Head of caudate nucleus (tissue), 42 donors: ENCODE measurements around the gene ATP6V0E1.
A peak's percentile ranks its signal among the peaks of the same experiment; 100 is the strongest.

Source experiments
- DNase-seq, 42 donors: peaks; one replicate each; pipeline versions ENCODE4 v3.0.0 to v3.0.0-alpha.2; 2020 to 2021; ENCODE audit warnings: mixed read lengths in 7 of 42
- intact Hi-C: fragments of 100-400 bp; cut with DNase I; formaldehyde crosslinking; loops from one replicate; pipeline ENCODE4 v1.15.0; 2022

The ATP6V0E1 gene

GRCh38 chr5:172953776-172954675, 29.5 kb upstream of the ATP6V0E1 start:
- no peak for DNase-seq
- intact Hi-C loops: no loop called here

DNA sequence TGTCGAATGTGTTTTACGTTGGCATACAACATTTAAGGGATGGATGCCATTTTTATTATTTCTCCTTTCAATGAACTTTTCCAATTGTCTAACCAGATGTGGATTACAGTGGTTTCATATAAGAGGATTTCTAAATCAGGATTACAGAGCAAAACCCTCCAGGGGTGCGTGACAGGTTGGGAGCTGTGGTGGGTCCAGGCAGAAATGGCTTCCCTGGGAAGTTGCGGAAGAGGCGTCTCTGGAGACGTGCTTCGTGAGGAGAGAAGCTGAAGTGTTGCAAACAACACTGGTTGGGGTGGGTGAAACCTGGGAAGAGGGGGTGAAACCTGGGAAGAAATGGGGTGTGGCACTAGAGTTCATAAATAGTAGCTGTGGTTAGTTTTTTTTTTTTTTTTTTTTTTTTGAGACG, 28.8 kb upstream of the ATP6V0E1 start:
- DNase-seq: no peak
- intact Hi-C loops: no loop called here

GRCh38 chr5:172956228-172956627, 27.3 kb upstream of the ATP6V0E1 start:
- intact Hi-C loops: no loop called here
- no peak for DNase-seq

DNA sequence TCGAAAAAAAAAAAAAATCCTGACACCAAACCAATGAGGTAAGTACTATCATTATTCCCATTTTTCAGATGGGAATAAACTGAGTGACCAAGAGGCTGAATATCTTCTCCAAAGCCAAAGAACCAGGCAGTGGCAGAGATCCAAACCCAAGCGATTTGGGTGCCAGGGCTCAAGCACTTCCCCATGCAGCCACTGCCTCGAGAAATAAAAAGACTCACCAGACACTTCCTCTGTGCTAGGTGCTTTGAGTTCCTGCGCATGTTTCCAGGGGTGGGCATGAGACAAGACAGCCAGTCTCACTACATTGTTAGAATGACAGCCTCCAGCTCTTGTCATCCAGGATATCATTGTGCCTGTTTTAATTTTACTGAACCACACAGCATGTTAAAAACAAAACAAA, 26.6 kb upstream of the ATP6V0E1 start:
- peak in 12 of 42 donors; percentile 6 to 56 (median 32) for DNase-seq
- intact Hi-C loops: no loop called here

- DNase-seq: no peak
- intact Hi-C loops: no loop called here
Measured at GRCh38 chr5:172957458-172957857, 26.1 kb upstream of the ATP6V0E1 start.

DNA sequence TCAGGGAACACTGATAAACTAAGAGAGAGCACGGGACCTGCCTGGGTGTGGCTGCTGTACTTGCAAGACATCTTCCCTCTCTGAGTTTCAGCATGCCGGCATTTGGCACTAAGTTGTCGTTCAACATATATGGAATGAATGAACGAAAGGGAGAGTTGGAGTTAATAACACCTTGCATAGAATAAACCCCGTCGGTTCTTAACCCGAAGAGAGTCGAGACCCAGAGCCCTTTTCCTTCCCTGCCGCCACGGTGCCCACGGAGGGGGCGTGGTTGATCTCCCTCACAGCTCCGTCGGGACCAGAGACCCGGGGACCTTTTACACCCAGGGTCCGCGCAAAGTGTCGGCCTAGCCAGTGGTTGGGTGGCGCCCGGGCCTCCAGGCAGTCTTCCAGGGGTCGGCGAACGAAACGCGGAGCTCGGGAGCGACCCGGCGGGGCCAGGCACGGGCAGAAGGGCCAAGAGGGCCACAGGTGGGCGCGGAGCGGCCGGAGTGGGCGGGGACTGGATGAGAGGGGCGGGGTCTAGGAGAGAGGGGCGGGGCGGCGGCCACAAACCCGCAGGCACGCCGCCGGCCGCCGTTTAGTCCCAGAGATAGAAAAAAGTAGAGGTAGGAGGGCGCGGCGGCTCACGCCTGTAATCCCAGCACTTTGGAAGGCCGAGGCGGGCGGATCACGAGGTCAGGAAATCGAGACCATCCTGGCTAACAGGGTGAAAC, 25.1 kb upstream of the ATP6V0E1 start:
- DNase-seq: peak in 41 of 42 donors; percentile 26 to 76 (median 57)
- intact Hi-C loops: no loop called here

DNA sequence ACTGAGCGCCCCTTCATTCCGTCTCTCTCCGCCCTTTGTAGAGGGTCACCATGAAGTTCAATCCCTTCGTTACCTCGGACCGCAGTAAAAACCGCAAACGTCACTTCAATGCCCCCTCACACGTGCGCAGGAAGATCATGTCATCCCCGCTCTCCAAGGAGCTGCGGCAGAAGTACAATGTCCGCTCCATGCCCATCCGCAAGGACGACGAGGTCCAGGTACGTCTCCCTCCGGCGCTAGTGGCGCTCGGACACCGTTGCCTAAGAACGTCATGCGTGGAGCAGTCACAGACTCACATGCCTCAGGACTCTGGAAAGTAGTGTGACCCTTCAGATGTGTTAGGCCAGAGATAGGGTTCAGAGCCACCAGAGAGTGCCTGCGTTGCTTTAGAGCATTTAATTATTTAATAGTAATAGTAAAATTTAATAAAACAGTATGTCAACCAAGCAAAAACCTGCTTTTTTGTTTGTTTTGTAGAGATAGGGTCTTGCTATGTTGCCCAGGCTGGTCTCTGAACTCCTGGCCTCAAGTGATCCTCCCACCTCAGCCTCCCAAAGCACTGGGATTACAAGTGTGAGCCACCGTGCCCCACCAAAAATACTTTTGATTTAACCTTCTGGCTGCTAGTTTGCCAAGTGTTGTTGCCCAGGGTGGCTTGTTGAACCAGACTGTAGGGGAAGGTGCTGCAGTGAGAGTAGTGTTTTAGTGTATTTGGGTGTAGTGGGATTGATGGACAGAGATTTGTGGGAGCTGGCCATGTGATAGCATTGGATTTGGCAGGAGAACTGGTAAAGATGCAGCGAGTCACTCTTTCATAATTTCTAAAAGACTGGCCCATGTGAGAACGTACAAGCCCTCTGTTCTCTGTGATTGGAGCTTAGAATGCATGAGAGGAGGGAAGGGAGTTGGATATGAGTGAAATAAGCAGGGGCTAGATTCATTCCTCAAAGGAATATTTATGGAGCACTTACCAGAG, 23.5 kb upstream of the ATP6V0E1 start:
- intact Hi-C loops: no loop called here
- no peak for DNase-seq

GRCh38 chr5:172969921-172970320, 13.7 kb upstream of the ATP6V0E1 start:
- intact Hi-C loops: no loop called here
- no peak for DNase-seq

GRCh38 chr5:172971482-172971881, 12.1 kb upstream of the ATP6V0E1 start:
- intact Hi-C loops: no loop called here
- no peak for DNase-seq

DNA sequence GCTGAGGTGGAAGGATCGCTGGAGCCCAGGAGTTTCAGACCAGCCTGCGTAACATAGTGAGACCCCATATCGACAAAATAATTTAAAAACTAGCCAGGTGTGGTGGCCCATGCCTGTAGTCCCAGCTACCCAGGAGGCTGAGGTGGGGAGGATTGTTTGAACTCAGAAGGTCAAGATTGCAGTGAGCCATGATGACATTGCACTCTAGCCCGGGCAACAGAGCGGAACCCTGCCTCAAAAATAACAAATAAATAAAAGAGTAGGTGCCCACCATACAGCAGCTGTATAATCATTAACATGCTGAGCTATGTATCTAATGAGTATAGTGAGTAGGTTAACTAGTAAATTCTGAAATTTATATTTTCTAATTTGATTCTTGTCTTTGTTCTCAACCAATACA, 11.0 kb upstream of the ATP6V0E1 start:
- intact Hi-C loops: no loop called here

GRCh38 chr5:172973127-172973916, 10.2 kb upstream of the ATP6V0E1 start:
- intact Hi-C loops: no loop called here

More for the DNA sequence above, 11.0 kb upstream of the ATP6V0E1 start:
- DNase-seq: no peak

DNA sequence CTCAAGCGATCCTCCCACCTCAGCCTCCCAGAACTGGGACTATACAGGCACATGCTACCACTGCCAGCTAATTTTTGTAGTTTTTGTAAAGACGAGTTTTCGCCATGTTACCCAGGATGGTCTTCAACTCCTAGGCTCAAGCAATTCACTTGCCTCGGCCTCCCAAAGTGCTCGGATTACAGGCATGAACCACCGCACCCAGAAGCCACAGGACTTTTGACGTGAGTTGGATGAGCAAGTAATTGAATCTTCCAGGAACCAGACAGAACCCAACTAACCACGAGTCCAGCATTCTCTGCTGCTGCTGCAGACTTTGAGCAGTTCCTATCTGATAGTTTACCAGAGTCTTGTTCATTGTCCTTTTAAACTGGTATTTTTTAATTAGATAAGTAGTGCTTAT, 9.6 kb upstream of the ATP6V0E1 start:
- intact Hi-C loops: no loop called here

More at GRCh38 chr5:172973127-172973916, 10.2 kb upstream of the ATP6V0E1 start:
- DNase-seq: no peak

GRCh38 chr5:172975289-172975688, 8.3 kb upstream of the ATP6V0E1 start:
- no peak for DNase-seq
- intact Hi-C loops: loop anchor here (5.0 kb wide), 1 partner anchor 307 kb away; no protein-coding TSS in a partner anchor

More for the DNA sequence above, 9.6 kb upstream of the ATP6V0E1 start:
- no peak for DNase-seq

DNA sequence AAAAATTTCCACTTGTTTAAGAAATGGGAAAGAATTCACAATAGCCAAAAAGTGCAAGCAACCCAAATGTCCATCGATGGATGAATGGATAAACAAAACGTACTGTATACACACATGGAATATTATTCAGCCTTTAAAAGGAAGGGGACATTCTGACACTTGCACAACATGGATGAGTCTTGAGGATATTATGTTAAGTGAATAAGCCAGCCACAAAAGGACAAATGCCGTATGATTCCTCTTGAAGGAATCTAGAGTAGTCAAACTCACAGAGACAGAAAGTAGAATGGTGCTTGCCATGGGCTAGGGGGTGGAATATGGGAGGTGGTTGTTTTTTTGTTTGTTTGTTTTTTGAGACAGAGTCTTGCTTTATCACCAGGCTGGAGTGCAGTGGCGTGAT, 3.8 kb upstream of the ATP6V0E1 start:
- no peak for DNase-seq
- intact Hi-C loops: loop anchor here (2.0 to 10.0 kb wide), 4 partner anchors 77 to 348 kb away; partner anchors contain the start of genes BNIP1, CREBRF and STC2

DNA sequence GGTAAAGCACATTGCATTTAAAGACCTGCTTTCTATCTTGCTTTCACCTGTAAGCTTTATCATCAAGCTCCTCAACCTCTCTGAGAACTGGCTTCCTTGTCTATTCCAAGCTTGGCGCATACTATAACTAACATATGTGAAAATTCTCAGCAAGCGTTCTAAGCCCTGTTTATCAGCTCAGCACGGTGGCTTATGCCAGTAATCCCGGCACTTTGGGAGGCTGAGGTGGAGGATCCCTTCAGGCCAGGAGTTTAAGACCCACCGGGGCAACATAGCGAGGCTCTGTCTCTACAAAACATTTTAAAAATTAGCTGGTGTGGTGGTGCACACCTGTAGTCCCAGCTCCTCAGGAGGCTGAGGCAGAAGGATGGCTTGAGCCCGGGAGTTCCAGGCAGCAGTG, 1.6 kb upstream of the ATP6V0E1 start:
- intact Hi-C loops: loop anchor here (5.0 to 10.0 kb wide), 2 partner anchors 163 to 345 kb away; partner anchors contain the start of genes BNIP1 and STC2
- DNase-seq: no peak

- intact Hi-C loops: loop anchor here (5.0 to 10.0 kb wide), 2 partner anchors 160 to 343 kb away; partner anchors contain the start of genes BNIP1 and STC2
- DNase-seq: peak; percentile 24 to 86 (median 66)
Measured at GRCh38 chr5:172984244-172984953, 828 bp downstream of the ATP6V0E1 start.

- intact Hi-C loops: loop anchor here (10.0 kb wide), 1 partner anchor 159 kb away; the partner anchor contains the start of gene BNIP1
Measured at GRCh38 chr5:172985596-172985995, 2.0 kb downstream of the ATP6V0E1 start.

More at GRCh38 chr5:172985596-172985995, 2.0 kb downstream of the ATP6V0E1 start:
- DNase-seq: no peak
